NOMO-1 treated with DMSO at 0.1 percent for 48 hours (cell line): ENCODE results near the gene TMEM218.
"Not testable (repeated sequence)": the region's sequence is repeated elsewhere in the genome, so short reads cannot be mapped to it uniquely, and the experiment has no call there.

ENCODE experiments used
- DNase-seq: peaks from one replicate; lab custom pipeline; 2025; ENCODE audit not compliant: unreplicated experiment; lab: John Stamatoyannopoulos, UW

TMEM218 gene

DNA sequence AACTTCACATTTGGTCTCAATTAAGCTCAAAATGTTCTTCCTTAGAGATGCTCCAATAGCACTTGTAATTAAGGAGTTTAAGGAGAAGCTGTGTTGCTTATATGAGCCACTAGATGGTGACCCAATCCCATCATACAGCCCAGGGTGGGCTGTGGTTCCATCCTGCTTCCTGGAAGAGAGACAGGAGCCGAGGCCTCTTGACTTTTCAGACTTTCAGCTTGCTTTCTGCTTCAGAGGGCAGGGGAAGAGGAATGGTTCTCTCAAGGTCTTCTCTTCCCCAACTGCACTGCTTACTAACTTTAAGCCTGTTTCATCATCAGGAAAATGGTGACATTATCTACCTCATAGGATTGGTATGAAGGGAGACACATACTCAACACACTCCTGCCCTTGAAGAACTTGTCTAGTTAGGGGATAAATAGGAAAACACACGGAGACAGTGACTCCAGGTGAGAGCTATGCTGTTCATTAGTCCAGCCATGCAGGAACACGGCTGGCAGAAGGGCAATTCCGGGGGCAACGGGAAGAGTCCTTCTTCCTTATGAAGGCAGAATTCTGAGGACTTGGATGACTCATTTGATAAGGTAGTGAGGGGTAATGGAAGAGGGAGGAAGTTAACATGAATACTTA, 20.1 kb downstream of the TMEM218 start:
- DNase-seq, result peak; percentile 39

DNA sequence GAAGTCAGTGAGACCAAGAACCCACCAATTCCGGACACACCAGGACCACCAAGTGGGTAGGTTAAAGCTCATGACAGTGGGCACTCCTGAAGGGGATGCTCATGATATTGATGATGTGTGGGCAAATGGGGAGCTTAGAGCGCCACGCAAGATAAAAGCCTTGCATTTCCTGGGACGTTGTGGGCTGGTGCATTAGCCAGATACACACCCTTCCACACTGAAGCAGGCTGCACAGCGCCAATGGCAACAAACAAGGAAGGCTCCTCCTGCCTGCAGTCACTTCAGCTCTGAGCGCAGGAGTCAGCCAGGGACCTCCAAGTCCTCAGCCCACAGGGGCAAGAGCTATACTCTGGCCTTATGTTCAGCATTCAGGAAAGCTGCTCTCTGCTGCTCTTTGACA, 20.6 kb downstream of the TMEM218 start:
- DNase-seq, result no peak

DNA sequence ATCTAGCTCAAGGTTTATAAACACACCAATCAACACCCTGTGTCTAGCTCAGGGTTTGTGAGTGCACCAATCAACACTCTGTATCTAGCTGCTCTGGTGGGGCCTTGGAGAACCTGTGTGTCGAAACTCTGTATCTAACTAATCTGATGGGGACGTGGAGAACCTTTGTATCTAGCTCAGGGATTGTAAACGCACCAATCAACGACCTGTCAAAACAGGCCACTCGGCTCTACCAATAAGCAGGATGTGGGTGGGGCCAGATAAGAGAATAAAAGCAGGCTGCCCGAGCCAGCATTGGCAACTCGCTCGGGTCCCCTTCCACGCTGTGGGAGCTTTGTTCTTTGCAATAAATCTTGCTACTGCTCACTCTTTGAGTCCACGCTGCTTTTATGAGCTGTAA, 21.3 kb downstream of the TMEM218 start:
- not testable (repeated sequence) for DNase-seq

DNA sequence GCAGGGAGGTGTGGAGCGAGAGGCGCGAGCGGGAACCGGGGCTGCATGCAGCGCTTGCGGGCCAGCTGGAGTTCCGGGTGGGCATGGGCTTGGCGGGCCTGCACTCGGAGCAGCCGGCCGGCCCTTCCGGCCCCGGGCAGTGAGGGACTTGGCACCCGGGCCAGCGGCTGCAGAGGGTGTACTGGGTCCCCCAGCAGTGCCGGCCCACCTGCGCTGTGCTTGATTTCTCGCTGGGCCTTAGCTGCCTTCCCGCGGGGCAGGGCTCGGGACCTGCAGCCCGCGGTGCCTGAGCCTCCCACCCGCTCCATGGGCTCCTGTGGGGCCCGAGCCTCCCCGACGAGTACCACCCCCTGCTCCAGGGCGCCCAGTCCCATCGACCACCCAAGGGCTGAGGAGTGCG, 21.9 kb downstream of the TMEM218 start:
- DNase-seq, result not testable (repeated sequence)

DNA sequence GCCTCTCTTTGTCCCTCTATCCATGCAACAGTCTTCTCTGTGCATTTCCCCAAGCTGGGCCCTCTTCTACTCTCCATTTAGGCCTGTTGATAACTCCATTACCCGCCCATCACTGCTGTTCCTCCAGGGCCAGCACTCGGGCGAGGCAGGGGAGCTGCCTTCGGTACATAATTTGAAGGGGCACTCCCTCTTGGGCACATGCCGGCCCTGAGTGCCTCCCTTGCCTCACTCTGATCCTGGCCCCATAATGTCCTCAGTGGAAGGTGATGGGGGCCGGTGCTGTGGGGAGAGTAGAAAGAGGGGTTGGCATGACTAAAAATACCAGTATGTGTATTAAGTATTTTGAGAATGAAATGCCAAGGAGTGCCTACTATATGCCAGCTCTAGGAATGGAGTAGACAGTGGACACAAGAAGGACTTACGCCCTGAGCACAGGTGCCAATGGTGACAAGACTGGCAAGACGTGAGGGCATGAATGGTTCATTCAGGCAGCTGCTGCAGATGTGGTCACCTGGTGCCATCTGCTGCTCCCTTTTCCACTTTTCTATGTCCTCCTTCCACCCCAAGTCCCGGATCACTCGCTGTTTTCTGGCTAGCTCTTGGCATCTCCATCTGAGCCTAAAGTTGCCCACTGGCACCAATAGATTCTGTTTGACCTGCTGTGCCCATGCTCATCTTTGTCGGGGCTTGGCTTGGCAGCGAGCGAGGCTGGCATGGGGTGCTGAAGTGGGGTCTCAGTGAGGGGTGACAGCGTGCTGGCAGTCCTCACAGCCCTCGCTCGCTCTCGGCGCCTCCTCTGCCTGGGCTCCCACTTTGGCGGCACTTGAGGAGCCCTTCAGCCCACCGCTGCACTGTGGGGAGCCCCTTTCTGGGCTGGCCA, 22.6 kb downstream of the TMEM218 start:
- no peak for DNase-seq

DNA sequence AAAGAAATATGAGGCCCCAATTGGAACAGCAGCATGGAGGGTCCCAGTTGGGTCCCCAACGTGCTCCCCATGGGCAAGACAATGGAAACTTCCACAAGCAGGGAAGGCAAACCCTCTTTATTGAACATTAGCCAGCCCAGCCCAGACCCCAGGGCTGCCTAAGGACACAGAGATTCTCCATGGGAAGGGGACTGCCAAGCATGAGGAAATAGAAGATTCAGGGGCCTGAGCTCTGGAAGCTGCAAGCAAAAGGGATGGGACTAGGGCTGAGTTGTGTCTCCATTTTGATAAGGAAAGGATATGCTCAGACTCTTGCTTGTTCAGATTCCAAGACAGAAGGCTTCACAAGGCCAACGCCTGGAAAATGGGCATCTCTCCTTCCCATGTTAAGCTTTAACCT, 23.3 kb downstream of the TMEM218 start:
- DNase-seq, result no peak

DNA sequence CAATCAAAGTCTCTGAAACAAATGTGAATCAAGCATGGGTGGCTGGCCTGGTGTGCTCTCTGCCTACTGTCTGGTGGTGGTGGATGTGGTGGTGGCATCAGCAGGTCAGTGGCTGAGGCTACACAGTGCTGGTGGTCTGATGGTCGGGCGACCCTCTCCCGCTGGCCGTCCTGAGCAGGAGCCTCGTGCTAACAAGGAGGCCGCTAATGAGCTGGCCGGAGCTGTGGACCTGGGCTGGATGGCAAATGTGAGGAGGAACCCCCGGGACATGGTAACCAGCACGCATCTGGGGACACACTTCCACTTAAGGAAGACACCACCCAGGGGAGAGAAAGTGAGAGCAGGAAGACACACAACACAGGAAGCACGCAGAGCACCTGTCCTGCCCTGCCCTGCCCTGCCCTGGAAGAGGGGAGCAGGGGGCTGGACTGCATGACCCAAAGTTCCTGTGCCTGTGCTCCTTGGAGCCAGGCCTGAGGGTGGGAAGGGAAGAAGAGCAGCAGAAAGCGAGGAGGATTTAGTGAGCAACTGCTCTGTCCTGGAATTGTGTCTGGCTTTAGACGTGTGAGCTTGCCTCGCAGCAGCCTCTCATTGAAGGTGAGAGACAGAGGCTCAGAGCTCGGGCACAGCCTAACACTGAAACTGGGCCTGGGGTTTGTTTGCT, 24.7 kb downstream of the TMEM218 start:
- no peak for DNase-seq

DNA sequence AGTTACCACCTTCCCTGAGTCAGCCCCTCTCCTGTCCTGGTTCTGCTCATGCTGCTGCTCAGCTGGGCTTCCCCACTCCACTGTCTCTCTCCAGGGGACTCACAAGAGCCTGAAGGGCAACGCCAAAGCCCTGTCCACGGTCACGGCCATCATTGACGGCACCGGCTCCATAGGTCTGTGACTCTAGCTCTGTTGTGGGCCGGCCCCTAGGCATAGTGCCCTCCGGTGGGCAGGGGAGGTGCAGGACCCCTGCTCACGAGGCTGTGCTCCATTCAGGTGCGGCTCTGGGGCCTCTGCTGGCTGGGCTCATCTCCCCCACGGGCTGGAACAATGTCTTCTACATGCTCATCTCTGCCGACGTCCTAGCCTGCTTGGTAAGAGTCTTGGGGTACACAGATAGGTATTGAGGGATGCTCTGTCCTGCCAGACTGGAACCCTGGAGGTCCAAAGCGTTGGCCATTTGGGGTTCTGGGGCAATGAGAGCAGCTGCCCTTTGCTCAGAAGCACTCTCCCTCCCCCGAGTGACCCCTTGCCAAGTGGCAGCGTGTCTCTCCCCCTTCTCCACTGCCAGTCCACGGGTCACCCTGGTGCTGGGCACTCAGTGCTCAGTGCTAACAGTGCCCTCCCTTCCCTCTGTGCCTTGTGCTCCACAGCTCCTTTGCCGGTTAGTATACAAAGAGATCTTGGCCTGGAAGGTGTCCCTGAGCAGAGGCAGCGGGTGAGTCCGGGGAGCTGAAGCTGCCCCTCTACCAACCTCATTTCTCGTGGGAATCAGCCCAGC, 25.9 kb downstream of the TMEM218 start:
- no peak for DNase-seq

DNA sequence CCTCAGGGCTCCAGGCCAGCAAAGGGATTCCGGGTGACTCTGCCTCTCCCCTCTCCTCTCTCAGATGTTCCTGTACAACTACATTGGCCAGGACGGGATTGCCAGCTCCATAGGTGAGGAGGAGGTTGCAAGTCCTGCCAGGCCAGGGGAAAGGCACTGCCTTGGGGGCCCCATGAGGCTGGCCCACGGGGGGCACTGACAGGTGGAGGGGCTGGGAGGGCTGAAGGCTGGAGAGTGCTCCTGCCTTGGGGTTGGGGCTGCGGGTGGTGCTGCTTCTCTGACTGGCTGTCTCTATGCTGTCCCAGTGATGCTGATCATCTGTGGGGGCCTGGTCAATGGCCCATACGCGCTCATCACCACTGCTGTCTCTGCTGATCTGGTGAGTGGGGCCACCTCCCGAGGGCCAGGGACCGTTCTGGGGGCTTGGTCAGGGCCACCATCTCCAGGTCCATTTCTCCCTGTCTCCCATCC, 26.6 kb downstream of the TMEM218 start:
- DNase-seq, result no peak

DNA sequence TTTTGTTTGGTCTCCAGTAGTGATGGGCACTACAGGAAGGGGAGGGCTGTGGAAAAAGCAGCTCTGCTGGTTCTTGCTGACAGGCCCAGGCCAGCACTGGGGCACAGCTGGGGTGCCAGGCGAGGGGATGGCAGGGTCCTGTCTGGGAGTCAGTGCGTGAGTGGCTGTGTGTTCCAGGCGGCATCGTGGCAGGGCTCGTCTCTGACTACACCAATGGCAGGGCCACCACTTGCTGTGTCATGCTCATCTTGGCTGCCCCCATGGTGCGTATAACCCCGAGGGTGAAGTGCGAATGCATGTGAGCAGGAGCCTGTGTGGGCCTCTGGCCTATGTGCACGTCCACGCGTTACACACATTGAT, 27.4 kb downstream of the TMEM218 start:
- no peak for DNase-seq

DNA sequence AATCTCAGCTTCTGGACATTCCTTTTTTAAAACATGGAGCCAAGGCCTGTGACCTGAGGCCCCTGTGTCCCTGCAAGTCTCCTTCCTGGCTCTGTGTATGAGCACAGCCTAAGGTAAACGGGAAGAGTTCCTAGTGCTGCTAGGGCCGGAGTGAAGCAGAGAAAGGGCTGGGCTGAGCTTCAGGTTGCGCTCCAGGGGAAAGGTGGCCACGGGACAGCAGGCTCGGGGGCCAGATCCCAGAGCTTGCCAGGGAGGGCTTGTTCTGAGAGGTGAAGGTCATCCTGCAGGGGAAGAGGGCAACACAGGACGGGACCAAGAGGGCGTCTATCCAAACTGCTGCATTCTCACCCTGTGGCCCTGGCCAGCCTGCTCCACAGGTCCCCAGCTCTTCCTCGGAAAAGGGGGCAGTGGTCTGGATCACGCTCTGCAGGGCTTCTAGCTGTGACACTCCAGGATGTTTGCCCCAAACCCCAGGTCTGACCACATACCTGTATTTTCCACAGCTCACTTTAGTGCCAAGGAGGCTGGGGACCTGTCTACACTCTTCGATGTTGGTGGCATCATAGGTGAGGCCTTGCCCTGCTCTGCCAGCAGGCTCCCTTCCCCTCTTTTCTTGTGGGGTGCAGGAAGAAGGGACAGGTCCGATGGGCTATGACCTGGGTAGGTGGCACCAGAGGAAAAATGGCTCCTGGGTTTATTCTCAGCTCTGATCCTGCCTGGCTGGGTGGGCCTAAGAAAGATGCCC, 27.9 kb downstream of the TMEM218 start:
- DNase-seq, result no peak

DNA sequence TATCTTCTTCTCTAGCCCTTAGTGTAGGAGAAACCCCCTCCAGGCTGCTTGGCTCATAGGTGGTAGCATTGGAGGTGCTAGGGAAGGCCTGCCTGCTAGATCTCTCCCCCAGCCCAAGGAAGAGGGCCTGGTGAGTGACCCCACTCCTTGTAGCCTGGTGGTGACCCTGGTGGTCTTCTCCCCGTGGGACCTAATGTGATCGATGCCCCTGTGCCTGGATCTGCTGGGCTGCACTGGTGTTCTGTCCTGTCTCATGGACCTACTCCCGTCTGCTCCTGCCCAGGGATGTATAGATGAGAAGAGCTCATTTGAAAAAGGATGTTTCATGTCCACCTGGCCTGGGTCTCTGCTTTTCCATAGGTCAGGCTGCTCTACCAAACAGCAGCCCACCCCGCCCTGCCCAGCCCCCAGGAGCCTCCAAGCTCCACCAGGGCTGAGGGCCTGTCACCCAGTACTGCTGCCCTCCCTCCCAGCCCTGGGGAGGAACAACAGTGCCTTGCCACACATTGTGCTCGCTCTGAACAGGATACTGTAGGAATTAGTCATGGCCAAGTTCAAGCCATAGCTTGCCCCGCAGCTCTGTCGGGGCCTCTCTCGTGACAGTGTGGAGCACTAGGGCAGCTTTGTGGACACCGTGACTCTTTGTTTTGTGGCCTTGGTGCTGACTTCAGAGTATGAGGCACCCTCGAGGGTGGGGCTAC, 28.7 kb downstream of the TMEM218 start:
- no peak for DNase-seq

DNA sequence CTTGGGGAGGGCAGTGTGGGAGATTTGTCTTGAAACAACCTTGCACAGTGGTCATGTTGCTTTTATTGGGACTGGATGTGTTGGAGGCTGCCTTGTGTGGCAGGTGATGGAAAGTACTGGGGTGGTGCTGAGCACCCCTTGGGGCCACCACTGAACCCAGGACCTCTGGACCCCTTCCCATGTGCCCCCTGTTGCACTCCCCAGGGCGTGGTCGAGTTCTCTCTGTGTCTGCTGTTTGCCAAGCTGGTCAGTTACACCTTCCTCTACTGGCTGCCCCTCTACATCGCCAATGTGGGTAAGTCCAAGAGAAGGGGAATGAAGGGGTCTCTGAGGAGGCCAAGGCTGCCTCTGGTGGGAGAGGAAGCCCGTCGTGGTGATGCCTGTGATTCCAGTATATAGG, 29.4 kb downstream of the TMEM218 start:
- DNase-seq, result no peak

DNA sequence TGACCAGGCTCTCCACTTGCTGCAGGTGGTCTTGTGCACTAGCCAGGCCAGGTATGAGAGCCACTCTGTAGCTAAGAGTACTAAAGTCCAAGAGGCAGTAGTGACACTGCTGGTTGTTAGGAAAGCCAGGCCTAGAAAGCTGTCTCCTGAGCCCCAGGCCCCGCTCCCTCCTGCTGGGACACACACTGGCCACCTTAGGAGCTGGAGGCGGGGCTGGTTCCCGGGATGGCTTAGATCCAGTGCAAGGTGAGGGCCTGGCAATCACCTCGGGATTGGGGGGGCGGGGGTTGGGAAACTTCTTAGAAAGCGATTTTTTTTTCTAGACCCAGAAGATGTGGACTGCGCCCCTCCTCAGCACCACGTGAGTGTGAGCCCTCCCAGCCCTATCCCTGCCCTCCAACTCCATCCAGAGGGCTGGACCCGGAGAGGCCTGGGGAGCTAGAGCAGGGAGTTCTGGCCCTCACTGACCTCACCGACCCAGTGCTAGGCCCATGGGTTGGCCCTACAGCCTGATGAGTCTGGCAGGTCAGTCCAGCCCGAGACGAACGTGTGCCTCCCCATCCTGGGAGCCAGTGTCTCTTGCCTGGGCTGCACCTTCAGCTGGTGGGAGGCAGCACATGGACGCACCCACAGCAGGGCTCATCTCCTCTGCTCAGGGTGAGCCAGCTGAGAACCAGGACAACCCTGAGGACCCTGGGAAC, 30.2 kb downstream of the TMEM218 start:
- no peak for DNase-seq

DNA sequence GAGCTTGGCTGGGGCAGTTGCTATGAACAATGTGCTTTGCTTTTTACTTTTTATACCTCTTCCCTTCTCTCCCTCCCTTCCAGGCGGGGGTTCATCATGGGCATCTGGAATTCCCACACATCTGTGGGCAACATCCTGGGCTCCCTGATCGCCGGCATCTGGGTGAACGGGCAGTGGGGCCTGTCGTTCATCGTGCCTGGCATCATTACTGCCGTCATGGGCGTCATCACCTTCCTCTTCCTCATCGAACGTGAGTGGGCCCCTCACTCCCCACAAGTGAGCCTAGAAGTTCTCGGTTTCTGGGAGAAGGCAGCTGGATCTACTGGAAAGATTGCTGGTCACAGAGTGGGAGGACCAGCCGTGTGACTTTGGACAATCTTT, 30.9 kb downstream of the TMEM218 start:
- DNase-seq, result no peak

DNA sequence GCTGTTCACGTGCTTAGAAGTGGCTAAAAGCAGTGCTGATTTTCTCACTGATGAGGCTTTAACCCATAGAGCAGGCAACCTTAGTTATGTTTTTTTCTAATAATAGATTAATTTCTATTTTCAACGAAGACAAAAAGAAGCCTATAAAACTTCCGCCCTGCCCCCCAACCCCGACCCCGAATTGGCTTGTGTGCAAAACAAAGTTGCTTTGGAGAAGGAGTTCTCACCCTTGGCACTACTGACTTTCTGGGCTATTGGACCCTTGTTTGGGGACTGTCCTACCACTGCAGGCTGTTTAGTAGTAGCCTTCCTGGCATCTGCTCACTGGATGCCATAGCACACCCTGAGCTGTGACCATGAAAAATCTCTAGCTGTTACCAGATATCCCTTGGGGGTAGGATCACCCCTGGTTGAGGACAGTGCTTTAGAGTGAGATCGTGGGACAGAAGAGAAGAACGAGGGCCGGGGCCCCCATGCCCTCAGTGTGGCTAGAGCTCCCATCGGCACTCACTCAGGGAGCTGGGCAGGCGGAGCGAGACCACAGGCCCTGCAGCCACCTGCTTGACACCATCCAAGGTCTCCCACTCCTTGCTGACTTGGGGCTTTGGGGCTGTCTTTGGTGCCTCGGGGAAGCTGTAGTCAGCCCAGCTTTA, 31.4 kb downstream of the TMEM218 start:
- DNase-seq, result no peak

DNA sequence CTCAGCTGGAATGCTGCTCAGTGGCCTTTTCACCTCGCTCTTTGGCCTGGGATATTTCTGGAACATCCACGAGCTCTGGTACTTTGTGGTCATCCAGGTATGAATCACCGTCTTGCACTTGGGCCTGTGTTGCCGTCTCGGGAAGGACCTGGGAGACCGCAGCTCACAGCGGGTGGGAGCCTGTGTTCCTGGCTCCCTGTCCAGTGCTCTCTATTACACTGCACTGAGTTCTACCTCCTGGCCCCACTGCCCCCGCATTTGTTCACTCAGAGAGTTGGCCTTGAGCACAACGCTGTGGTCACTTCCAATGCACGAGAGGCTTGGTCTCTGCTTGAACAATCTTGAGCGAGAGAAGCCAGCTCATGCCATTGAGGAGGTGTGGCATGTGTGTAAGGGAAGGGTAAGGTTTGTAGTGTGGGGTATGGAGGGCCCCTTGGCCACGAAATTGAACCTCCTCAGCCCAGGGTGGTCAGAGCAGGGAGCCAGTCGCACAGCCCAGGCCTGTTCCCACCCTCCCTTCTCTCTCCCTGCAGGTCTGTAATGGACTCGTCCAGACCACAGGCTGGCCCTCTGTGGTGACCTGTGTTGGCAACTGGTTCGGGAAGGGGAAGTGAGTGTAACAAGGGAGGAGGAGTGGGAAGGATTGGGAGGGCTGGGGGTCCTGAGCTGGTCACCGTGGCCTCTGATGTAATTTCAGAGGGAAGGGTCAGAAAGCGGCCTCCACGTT, 32.1 kb downstream of the TMEM218 start:
- peak; percentile 14 for DNase-seq

DNA sequence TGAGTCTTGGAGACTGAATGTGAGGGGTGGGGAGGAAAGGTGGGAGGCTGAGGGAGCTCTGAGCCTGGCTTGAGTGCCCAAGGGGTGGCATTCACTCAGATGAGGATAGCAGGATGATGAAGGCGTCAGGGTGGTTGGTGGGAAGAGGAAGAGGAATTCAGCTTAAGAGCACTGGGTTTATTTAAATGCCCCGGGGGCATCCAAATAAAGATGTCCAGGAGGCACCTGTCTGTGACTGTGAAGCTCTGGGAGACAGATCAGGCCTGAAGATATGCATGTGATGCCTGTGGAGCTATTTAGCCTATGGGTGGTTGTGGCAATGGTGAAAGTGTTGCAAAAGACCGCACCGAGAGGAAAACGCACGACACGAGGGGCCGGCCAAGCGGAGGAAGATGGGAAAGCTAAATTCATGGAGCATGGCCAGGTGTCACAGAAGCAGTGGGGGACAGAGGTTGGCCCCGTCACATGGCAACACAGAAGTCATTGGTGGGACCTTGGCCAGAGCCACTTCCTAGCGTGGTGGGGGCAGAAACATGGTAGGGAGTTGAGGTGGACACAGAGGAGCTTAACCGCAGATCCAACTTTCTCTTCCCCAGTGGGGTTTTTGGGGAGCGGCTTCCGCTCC, 32.8 kb downstream of the TMEM218 start:
- no peak for DNase-seq
